Endometrial microvascular endothelial cells (primary cell): ENCODE data around the gene RHEB. TPM values are rescaled to one million over a fixed set of nuclear protein-coding genes. Genes with fewer than 3 reads are reported as not detected.

Experiments used
- in situ Hi-C: cut with HindIII; loops from 2 replicates; pipeline ENCODE4 v1.10.0; 2017; ENCODE audit warnings: low sequenced_read_pairs, low pct_unique_long_range_greater_than_20kb; ENCODE audit errors: inconsistent ontology term
- total RNA-seq: library from RNA; depleted of rRNA; stranded (reverse); fragments of >200 nt; gene quantifications from one replicate; pipeline ENCODE4 v1.2.3, GENCODE V29; 2015; ENCODE audit errors: inconsistent ontology term

The RHEB gene
- total RNA-seq, 1 donor from 2014 or later, result 115 TPM

- in situ Hi-C loops, result no loop called here
Measured at GRCh38 chr7:151428378-151429236, 91.1 kb downstream of the RHEB start.

GRCh38 chr7:151427705-151428377 is 91.9 kb downstream of the RHEB start:
- in situ Hi-C loops, result no loop called here

- in situ Hi-C loops, result no loop called here
Measured at GRCh38 chr7:151426904-151427704, 92.6 kb downstream of the RHEB start.

GRCh38 chr7:151426441-151426903 is 93.2 kb downstream of the RHEB start:
- in situ Hi-C loops, result no loop called here

- in situ Hi-C loops, result no loop called here
Measured at GRCh38 chr7:151425670-151426440, 93.8 kb downstream of the RHEB start.

- in situ Hi-C loops, result no loop called here
Measured at GRCh38 chr7:151424799-151425198, 94.9 kb downstream of the RHEB start.

- in situ Hi-C loops, result no loop called here
Measured at GRCh38 chr7:151423936-151424335, 95.8 kb downstream of the RHEB start.

GRCh38 chr7:151423226-151423625 is 96.5 kb downstream of the RHEB start:
- in situ Hi-C loops, result no loop called here

- in situ Hi-C loops, result no loop called here
Measured at GRCh38 chr7:151422212-151422611, 97.5 kb downstream of the RHEB start.

- in situ Hi-C loops, result no loop called here
Measured at GRCh38 chr7:151420144-151420543, 99.6 kb downstream of the RHEB start.

- in situ Hi-C loops, result no loop called here
Measured at GRCh38 chr7:151416941-151417315, 102.8 kb downstream of the RHEB start.

GRCh38 chr7:151416112-151416940 is 103.4 kb downstream of the RHEB start:
- in situ Hi-C loops, result no loop called here

Other genes starting within 250 kb of the RHEB start
- gene NUB1, start 178.1 kb downstream of the RHEB start, total RNA-seq, result 30.9 TPM
- not detected for gene WDR86, start 109.9 kb downstream of the RHEB start, total RNA-seq
- gene CRYGN, start 79.8 kb downstream of the RHEB start, total RNA-seq, result not detected